Muscle layer of duodenum (tissue), 2 donors: ENCODE data around the gene ERMP1.
"Not testable (repeated sequence)": the region's sequence is repeated elsewhere in the genome, so short reads cannot be mapped to it uniquely, and the experiment has no call there.

Source experiments
- H3K27ac ChIP-seq: one replicate; pipeline ENCODE4 v1.7.0; 2013; ENCODE audit warnings: mild to moderate bottlenecking, low read length
- H3K27me3 ChIP-seq: one replicate; pipeline ENCODE4 v1.7.0; 2013; ENCODE audit warnings: low read depth, mild to moderate bottlenecking, control low read depth, low read length
- H3K36me3 ChIP-seq, 2 donors: one replicate each; pipeline ENCODE4 v1.7.0; 2013; ENCODE audit warnings: low read length in 2 of 2, control low read depth in 1 of 2, mild to moderate bottlenecking in 1 of 2; ENCODE audit not compliant: insufficient read depth in 2 of 2, control insufficient read depth in 1 of 2
- H3K4me1 ChIP-seq, 2 donors: one replicate each; pipeline ENCODE4 v1.7.0; 2013; ENCODE audit warnings: low read length in 2 of 2, mild to moderate bottlenecking in 2 of 2, control low read depth in 1 of 2, moderate library complexity in 1 of 2; ENCODE audit not compliant: insufficient read depth in 2 of 2, control insufficient read depth in 1 of 2
- H3K4me3 ChIP-seq, 2 donors: one replicate each; pipeline ENCODE4 v1.7.0; 2013; ENCODE audit warnings: low read length in 2 of 2, low read depth in 1 of 2, mild to moderate bottlenecking in 1 of 2
- H3K9me3 ChIP-seq, 2 donors: one replicate each; pipeline ENCODE4 v1.7.0; 2013; ENCODE audit warnings: low read length in 2 of 2, control low read depth in 1 of 2, mild to moderate bottlenecking in 1 of 2; ENCODE audit not compliant: control insufficient read depth in 1 of 2
- donor health status: healthy.

ERMP1 gene

DNA sequence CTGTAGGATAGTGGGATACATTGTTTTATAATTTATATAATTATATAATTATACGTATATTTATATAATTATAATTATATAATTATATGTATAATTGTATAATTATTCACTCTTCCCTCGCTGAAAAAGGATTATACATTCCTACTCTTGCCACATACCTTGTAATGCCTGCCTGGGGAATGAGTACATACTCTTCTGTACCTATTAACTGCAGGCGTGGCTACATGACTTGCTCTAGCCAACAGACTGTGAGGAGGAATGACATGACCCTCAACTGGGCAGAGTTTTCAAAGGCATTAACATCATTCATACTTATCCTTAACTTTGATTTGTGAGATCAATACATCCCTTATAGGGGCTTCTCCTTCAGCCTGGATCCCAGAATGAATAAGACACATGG, 19.1 kb downstream of the ERMP1 start:
- no peaks in the 10 kb centered on the region for H3K27me3 ChIP-seq
- H3K4me1 ChIP-seq = no peaks in the 10 kb centered on the region
- H3K9me3 ChIP-seq = no peaks in the 10 kb centered on the region
- H3K4me3 ChIP-seq = no peak overlapping the region
- no peak overlapping the region for H3K27ac ChIP-seq
- H3K36me3 ChIP-seq = peaks cover 18 to 22% of the 10 kb centered on the region in 2 donors

DNA sequence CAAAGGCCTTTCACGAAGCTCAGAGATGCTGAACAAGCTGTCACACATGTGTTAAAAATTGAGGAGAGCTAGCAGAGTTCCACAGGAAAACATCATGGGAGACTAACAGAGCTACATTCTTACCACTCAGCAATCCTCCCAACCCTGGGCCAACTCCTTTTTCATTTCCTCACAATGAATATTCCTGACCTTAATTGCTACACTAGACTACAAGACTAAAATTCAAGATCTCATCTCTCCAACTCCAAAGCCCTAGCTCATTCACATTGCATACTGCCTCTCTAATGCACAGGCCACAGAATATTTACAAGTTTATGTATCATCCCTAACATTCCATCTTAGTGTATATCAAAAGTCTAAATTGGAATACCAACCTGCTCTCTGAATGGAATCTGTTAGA, 21.2 kb downstream of the ERMP1 start:
- peaks cover 15 to 18% of the 10 kb centered on the region in 2 donors for H3K36me3 ChIP-seq
- no peak overlapping the region for H3K4me3 ChIP-seq
- no peaks in the 10 kb centered on the region for H3K4me1 ChIP-seq
- H3K27me3 ChIP-seq = no peaks in the 10 kb centered on the region
- H3K27ac ChIP-seq = no peak overlapping the region
- no peaks in the 10 kb centered on the region for H3K9me3 ChIP-seq

DNA sequence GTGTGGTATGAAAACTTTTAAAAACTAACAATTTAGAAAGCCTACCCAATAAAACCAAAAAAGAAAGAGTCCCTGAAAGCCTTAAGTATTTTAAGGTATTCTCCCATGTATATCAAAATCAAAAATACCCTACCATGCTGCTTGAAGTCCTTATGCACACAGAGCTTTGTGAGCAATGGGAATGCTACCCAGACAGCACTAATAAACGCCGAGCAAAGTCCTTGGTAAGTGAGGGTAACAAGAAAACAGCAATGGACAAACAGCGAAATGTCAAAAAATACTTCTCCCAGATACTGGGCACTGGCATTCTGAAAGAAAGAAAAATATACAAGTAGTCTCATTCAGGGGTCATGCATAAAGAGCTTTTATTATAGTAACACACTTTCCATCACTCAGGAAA, 27.4 kb downstream of the ERMP1 start:
- no peaks in the 10 kb centered on the region for H3K27me3 ChIP-seq
- H3K27ac ChIP-seq = no peak overlapping the region
- peaks cover 10 to 17% of the 10 kb centered on the region in 2 donors for H3K36me3 ChIP-seq
- peaks cover 0 to 9% of the 10 kb centered on the region in 2 donors for H3K4me1 ChIP-seq
- H3K4me3 ChIP-seq = no peak overlapping the region
- no peaks in the 10 kb centered on the region for H3K9me3 ChIP-seq

GRCh38 chr9:5801739-5802113, 31.2 kb downstream of the ERMP1 start:
- Histone ChIP-seq H3K4me1 (peaks cover 0 to 9% of the 10 kb centered on the region in 2 donors), H3K4me3 (no peak overlapping the region), H3K36me3 (peaks cover 5 to 15% of the 10 kb centered on the region in 2 donors), H3K9me3 (no peaks in the 10 kb centered on the region), H3K27me3 (no peaks in the 10 kb centered on the region), H3K27ac (no peak overlapping the region)

- Histone ChIP-seq H3K4me1 (peaks cover 0 to 9% of the 10 kb centered on the region in 2 donors), H3K27ac (no peak overlapping the region), H3K4me3 (no peak overlapping the region), H3K27me3 (no peaks in the 10 kb centered on the region), H3K9me3 (no peaks in the 10 kb centered on the region), H3K36me3 (peaks cover 9 to 15% of the 10 kb centered on the region in 2 donors)
These were observed 31.8 kb downstream of the ERMP1 start for GRCh38 chr9:5800969-5801738.

- not testable (repeated sequence) for H3K9me3 ChIP-seq, H3K36me3 ChIP-seq, H3K4me1 ChIP-seq, H3K4me3 ChIP-seq, H3K27ac ChIP-seq, H3K27me3 ChIP-seq
These were observed 32.5 kb downstream of the ERMP1 start for GRCh38 chr9:5800378-5800777.

- Histone ChIP-seq H3K27me3 (no peaks in the 10 kb centered on the region), H3K4me1 (peaks cover 0 to 9% of the 10 kb centered on the region in 2 donors), H3K9me3 (no peaks in the 10 kb centered on the region), H3K27ac (no peak overlapping the region), H3K36me3 (peaks cover 5 to 7% of the 10 kb centered on the region in 2 donors), H3K4me3 (peak overlapping the region; percentile 23 to 46)
These were observed 33.6 kb downstream of the ERMP1 start for GRCh38 chr9:5799314-5799713.

DNA sequence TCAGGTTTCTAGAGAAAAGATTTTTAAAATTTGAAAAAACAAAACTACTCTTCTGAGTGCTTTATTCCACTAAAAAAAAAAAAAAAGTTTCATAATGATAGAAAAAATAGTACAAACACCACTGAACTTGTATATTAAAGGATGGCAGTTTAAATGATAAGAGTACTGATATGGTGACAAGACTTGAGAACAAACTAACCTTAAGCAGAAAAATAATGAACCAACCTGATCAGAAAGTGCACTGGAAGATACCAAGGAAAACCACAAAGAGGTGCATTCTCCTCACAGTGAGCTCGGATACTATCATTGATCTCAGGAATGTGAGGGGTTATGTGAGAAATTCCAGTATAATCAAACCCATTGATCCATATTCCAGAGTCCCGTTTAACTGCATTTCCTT, 34.3 kb downstream of the ERMP1 start:
- H3K9me3 ChIP-seq = no peaks in the 10 kb centered on the region
- peaks cover 4 to 7% of the 10 kb centered on the region in 2 donors for H3K36me3 ChIP-seq

GRCh38 chr9:5796298-5796697, 36.6 kb downstream of the ERMP1 start:
- no peak overlapping the region for H3K4me3 ChIP-seq

More for the DNA sequence above, 34.3 kb downstream of the ERMP1 start:
- H3K27me3 ChIP-seq = no peaks in the 10 kb centered on the region
- no peak overlapping the region for H3K4me3 ChIP-seq
- no peak overlapping the region for H3K27ac ChIP-seq
- H3K4me1 ChIP-seq = peaks cover 0 to 9% of the 10 kb centered on the region in 2 donors

DNA sequence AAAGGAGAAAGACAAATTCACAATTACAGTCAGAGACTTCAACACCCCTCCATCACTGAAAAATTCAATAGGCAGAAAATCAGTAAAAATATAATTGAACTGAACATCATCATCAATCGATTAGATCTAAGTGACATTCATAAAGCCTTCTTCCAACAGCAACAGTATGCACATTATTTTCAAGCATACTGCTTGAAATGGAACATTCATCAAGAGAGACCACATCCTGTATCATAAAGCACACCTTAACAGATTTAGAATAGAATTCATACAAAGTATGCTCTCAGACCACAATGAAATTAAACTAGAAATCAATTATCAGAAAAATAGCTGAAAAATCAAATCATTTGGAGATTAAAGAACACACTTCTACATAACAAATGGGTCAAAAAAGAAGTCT, 39.1 kb downstream of the ERMP1 start:
- H3K27ac ChIP-seq = no peak overlapping the region
- no peaks in the 10 kb centered on the region for H3K4me1 ChIP-seq
- peaks cover 8 to 11% of the 10 kb centered on the region in 2 donors for H3K36me3 ChIP-seq
- H3K4me3 ChIP-seq = no peak overlapping the region
- no peaks in the 10 kb centered on the region for H3K9me3 ChIP-seq
- H3K27me3 ChIP-seq = no peaks in the 10 kb centered on the region

More at GRCh38 chr9:5796298-5796697, 36.6 kb downstream of the ERMP1 start:
- peaks cover 0 to 7% of the 10 kb centered on the region in 2 donors for H3K4me1 ChIP-seq
- H3K36me3 ChIP-seq = peaks cover 4 to 7% of the 10 kb centered on the region in 2 donors
- H3K27ac ChIP-seq = no peak overlapping the region
- no peaks in the 10 kb centered on the region for H3K9me3 ChIP-seq
- no peaks in the 10 kb centered on the region for H3K27me3 ChIP-seq

- H3K4me3 ChIP-seq = no peak overlapping the region
- H3K36me3 ChIP-seq = peaks cover 14 to 17% of the 10 kb centered on the region in 2 donors
- H3K27ac ChIP-seq = no peak overlapping the region
These were observed 41.0 kb downstream of the ERMP1 start for GRCh38 chr9:5791870-5792269.

GRCh38 chr9:5790923-5791322, 42.0 kb downstream of the ERMP1 start:
- Histone ChIP-seq H3K9me3 (no peaks in the 10 kb centered on the region), H3K4me1 (no peaks in the 10 kb centered on the region), H3K36me3 (peaks cover 20 to 22% of the 10 kb centered on the region in 2 donors), H3K4me3 (no peak overlapping the region), H3K27ac (no peak overlapping the region), H3K27me3 (no peaks in the 10 kb centered on the region)

More at GRCh38 chr9:5791870-5792269, 41.0 kb downstream of the ERMP1 start:
- Histone ChIP-seq H3K9me3 (no peaks in the 10 kb centered on the region), H3K27me3 (no peaks in the 10 kb centered on the region), H3K4me1 (no peaks in the 10 kb centered on the region)
